AG09319 (cell line): ENCODE results near the gene ADAR.

ENCODE experiments used
- DNase-seq: peaks from one replicate; pipeline ENCODE4 v3.0.0-alpha.2; 2010; ENCODE audit warnings: low read depth; ENCODE audit errors: extremely low read depth
- CTCF ChIP-seq: IDR thresholded peaks from 2 replicates; pipeline ENCODE4 v1.5.1; 2011; ENCODE audit warnings: low read depth, mild to moderate bottlenecking, inconsistent platforms, low read length, moderate library complexity

Gene ADAR

GRCh38 chr1:154629061-154629674, 21.2 kb upstream of the ADAR start:
- DNase-seq = no peak
- TF ChIP-seq CTCF = no peak

- no peak for TF ChIP-seq CTCF
- no peak for DNase-seq
These were observed 20.1 kb upstream of the ADAR start for GRCh38 chr1:154628121-154628405.

- TF ChIP-seq CTCF = no peak; the same call in 1 of the 2 replicates
- DNase-seq = no peak
These were observed 19.5 kb upstream of the ADAR start for GRCh38 chr1:154627257-154628120.

- no peak for TF ChIP-seq CTCF
- DNase-seq = no peak
These were observed 18.7 kb upstream of the ADAR start for GRCh38 chr1:154626456-154627256.

GRCh38 chr1:154624746-154625643, 17.0 kb upstream of the ADAR start:
- DNase-seq = no peak
- TF ChIP-seq CTCF = no peak; the same call in 1 of the 2 replicates

- TF ChIP-seq CTCF = no peak
- no peak for DNase-seq
These were observed 15.4 kb upstream of the ADAR start for GRCh38 chr1:154623358-154623757.
